PC-3 (cell line): ENCODE results near the gene TPK1. TPM values are rescaled to one million over a fixed set of nuclear protein-coding genes. Genes with fewer than 3 reads are reported as not detected.

Source experiments
- ATAC-seq: fragments of 200-7000 bp; cut with Tn5 transposase; 2 replicates; pipeline ENCODE4 v1.9.1; 2020; ENCODE audit warnings: mild to moderate bottlenecking, moderate library complexity
- BruUV-seq: library from RNA; stranded (reverse); fragments of 400-500 nt; replicated peaks from 2 replicates; lab custom pipeline; 2021; lab: Mats Ljungman, UMichigan
- CTCF ChIA-PET: fragments of 300-600 bp; sonication (Branson Sonifier 250); formaldehyde crosslinking; loops from one replicate; lab custom pipeline; 2022; ENCODE audit warnings: antibody characterized with exemption; lab: Charles Lee
- POLR2A ChIA-PET: fragments of 300-600 bp; sonication (Branson Sonifier 250); formaldehyde crosslinking; loops from one replicate; lab custom pipeline; 2022; ENCODE audit warnings: antibody characterized with exemption; ENCODE audit not compliant: unreplicated experiment; lab: Charles Lee
- DNase-seq: peaks from one replicate; pipeline ENCODE4 v3.0.0-alpha.2; 2015
- H2AFZ ChIP-seq: fragments of 300-600 bp; sonication (generic); 2 replicates; pipeline ENCODE4 v1.6.0; 2016; ENCODE audit warnings: antibody characterized with exemption, low read length
- H3F3A ChIP-seq: fragments of 300-600 bp; sonication (generic); one replicate; pipeline ENCODE4 v1.6.0; 2017; ENCODE audit warnings: antibody characterized with exemption, low read length, control low read depth, mild to moderate bottlenecking; ENCODE audit not compliant: unreplicated experiment
- H3K27ac ChIP-seq: fragments of 300-600 bp; sonication (generic); 2 replicates; pipeline ENCODE4 v1.5.1; 2016; ENCODE audit warnings: mild to moderate bottlenecking, low read length
- H3K27me3 ChIP-seq: fragments of 300-600 bp; sonication (generic); 2 replicates; pipeline ENCODE4 v1.6.1; 2016; ENCODE audit warnings: low read length, mixed read lengths
- H3K36me3 ChIP-seq: fragments of 300-600 bp; sonication (generic); 2 replicates; pipeline ENCODE4 v1.6.1; 2016; ENCODE audit warnings: low read depth, mixed run types, low read length, mixed read lengths
- H3K4me1 ChIP-seq: fragments of 300-600 bp; sonication (generic); 2 replicates; pipeline ENCODE4 v1.5.1; 2016; ENCODE audit warnings: low read length; ENCODE audit not compliant: insufficient read depth
- H3K4me2 ChIP-seq: fragments of 300-600 bp; sonication (generic); 2 replicates; pipeline ENCODE4 v1.6.0; 2016; ENCODE audit warnings: low read length
- H3K4me3 ChIP-seq: fragments of 300-600 bp; sonication (generic); 2 replicates; pipeline ENCODE4 v1.5.1; 2016; ENCODE audit warnings: mild to moderate bottlenecking, low read length, mixed read lengths
- H3K79me2 ChIP-seq: fragments of 300-600 bp; sonication (generic); 2 replicates; pipeline ENCODE4 v1.6.1; 2017; ENCODE audit warnings: low read length, mixed read lengths
- H3K9ac ChIP-seq: fragments of 300-600 bp; sonication (generic); 2 replicates; pipeline ENCODE4 v1.6.0; 2016; ENCODE audit warnings: mild to moderate bottlenecking, low read length
- H3K9me2 ChIP-seq: fragments of 300-600 bp; sonication (generic); replicated peaks from 2 replicates; pipeline ENCODE4 v1.6.1; 2016; ENCODE audit warnings: mixed run types, low read length, mixed read lengths
- H3K9me3 ChIP-seq: fragments of 300-600 bp; sonication (generic); 2 replicates; pipeline ENCODE4 v1.6.1; 2016; ENCODE audit warnings: low read length, mixed read lengths
- H4K20me1 ChIP-seq: fragments of 300-600 bp; sonication (generic); 2 replicates; pipeline ENCODE4 v1.6.1; 2016; ENCODE audit warnings: low read length, mixed read lengths
- EZH2 ChIP-seq: fragments of 300-600 bp; sonication (generic); IDR thresholded peaks from one replicate; pipeline ENCODE4 v1.6.1; 2017; ENCODE audit warnings: antibody characterized with exemption, mild to moderate bottlenecking, low read length; ENCODE audit not compliant: unreplicated experiment
- EZH2phosphoT487 ChIP-seq: fragments of 300-600 bp; sonication (generic); IDR thresholded peaks from 2 replicates; pipeline ENCODE4 v1.6.1; 2018; ENCODE audit warnings: mild to moderate bottlenecking, antibody characterized with exemption, low read length, borderline replicate concordance
- intact Hi-C: fragments of 100-400 bp; cut with micrococcal nuclease; formaldehyde crosslinking; loops from 2 replicates; pipeline ENCODE4 v1.9.0; 2023
- total RNA-seq: library from RNA; depleted of rRNA; stranded (reverse); fragments of >200 nt; gene quantifications from 2 replicates; pipeline ENCODE4 v1.2.3, GENCODE V29; 2014
- TF ChIP-seq, protein P1 (sequence below): fragments of 300-600 bp; sonication (generic); conservative IDR thresholded peaks from 2 replicates; pipeline ENCODE4 v1.5.1; 2017; ENCODE audit warnings: antibody characterized with exemption, low read depth, mild to moderate bottlenecking, low read length

TPK1 gene
- total RNA-seq, 1 experiment from 2014 or later, result 4.5 TPM

- no peak overlapping the region for H3K4me2 ChIP-seq
- TF ChIP-seq, protein P1, sequence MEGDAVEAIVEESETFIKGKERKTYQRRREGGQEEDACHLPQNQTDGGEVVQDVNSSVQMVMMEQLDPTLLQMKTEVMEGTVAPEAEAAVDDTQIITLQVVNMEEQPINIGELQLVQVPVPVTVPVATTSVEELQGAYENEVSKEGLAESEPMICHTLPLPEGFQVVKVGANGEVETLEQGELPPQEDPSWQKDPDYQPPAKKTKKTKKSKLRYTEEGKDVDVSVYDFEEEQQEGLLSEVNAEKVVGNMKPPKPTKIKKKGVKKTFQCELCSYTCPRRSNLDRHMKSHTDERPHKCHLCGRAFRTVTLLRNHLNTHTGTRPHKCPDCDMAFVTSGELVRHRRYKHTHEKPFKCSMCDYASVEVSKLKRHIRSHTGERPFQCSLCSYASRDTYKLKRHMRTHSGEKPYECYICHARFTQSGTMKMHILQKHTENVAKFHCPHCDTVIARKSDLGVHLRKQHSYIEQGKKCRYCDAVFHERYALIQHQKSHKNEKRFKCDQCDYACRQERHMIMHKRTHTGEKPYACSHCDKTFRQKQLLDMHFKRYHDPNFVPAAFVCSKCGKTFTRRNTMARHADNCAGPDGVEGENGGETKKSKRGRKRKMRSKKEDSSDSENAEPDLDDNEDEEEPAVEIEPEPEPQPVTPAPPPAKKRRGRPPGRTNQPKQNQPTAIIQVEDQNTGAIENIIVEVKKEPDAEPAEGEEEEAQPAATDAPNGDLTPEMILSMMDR, result no peak
- no peak for TF ChIP-seq EZH2
- TF ChIP-seq EZH2phosphoT487, result no peak
- no peaks in the 10 kb centered on the region for H3F3A ChIP-seq
- intact Hi-C loops, result no loop called here
- no peak overlapping the region for H3K27ac ChIP-seq
- H3K9me2 ChIP-seq, result no peaks in the 10 kb centered on the region
- POLR2A ChIA-PET, result no interaction called here
- no peak for ATAC-seq
- no peak overlapping the region for H3K4me3 ChIP-seq
- no peaks in the 10 kb centered on the region for H3K27me3 ChIP-seq
- H3K9ac ChIP-seq, result no peak overlapping the region
- H2AFZ ChIP-seq, result no peak overlapping the region
- no peaks in the 10 kb centered on the region for H3K9me3 ChIP-seq
- no peaks in the 10 kb centered on the region for H3K79me2 ChIP-seq
- H4K20me1 ChIP-seq, result no peaks in the 10 kb centered on the region
- CTCF ChIA-PET, result no interaction called here
- H3K4me1 ChIP-seq, result no peaks in the 10 kb centered on the region
- no peak for DNase-seq
- no peaks in the 10 kb centered on the region for H3K36me3 ChIP-seq
- BruUV-seq, result no TSS peak
These were observed 390.3 kb downstream of the TPK1 start for GRCh38 chr7:144445590-144445989.

- no peaks in the 10 kb centered on the region for H3F3A ChIP-seq
- no peaks in the 10 kb centered on the region for H3K36me3 ChIP-seq
- H3K4me1 ChIP-seq, result no peaks in the 10 kb centered on the region
- no peaks in the 10 kb centered on the region for H4K20me1 ChIP-seq
- no peak overlapping the region for H3K4me3 ChIP-seq
- ChIA-PET CTCF (no interaction called here), POLR2A (no interaction called here)
- intact Hi-C loops, result loop anchor here (5.0 kb wide), 2 partner anchors 37 to 302 kb away; partner anchors contain the start of gene NOBOX
- H3K27ac ChIP-seq, result no peak overlapping the region
- no peak for ATAC-seq
- H3K4me2 ChIP-seq, result no peak overlapping the region
- no peak for DNase-seq
- no peaks in the 10 kb centered on the region for H3K9me3 ChIP-seq
- BruUV-seq, result no TSS peak
- TF ChIP-seq EZH2 (no peak), EZH2phosphoT487 (no peak)
- TF ChIP-seq, protein P1, result no peak
- H3K9me2 ChIP-seq, result no peaks in the 10 kb centered on the region
- H3K9ac ChIP-seq, result no peak overlapping the region
- no peaks in the 10 kb centered on the region for H3K79me2 ChIP-seq
- H3K27me3 ChIP-seq, result no peaks in the 10 kb centered on the region
- no peak overlapping the region for H2AFZ ChIP-seq
These were observed 396.1 kb downstream of the TPK1 start for GRCh38 chr7:144439717-144440205.

GRCh38 chr7:144438759-144439158 is 397.1 kb downstream of the TPK1 start:
- Histone ChIP-seq H3K4me2 (no peak overlapping the region), H3K27me3 (0 out of 2 replicates have a peak, but pooled peaks cover 3% of the 10 kb centered on the region), H3K27ac (no peak overlapping the region), H3K4me3 (no peak overlapping the region), H3K9me3 (no peaks in the 10 kb centered on the region), H3K9ac (no peak overlapping the region), H3K36me3 (no peaks in the 10 kb centered on the region), H3K9me2 (no peaks in the 10 kb centered on the region), H3K79me2 (no peaks in the 10 kb centered on the region), H3F3A (no peaks in the 10 kb centered on the region), H2AFZ (no peak overlapping the region), H4K20me1 (no peaks in the 10 kb centered on the region), H3K4me1 (no peaks in the 10 kb centered on the region)
- TF ChIP-seq EZH2phosphoT487 (no peak), EZH2 (no peak)
- TF ChIP-seq, protein P1, result no peak
- ChIA-PET POLR2A (no interaction called here), CTCF (no interaction called here)
- DNase-seq (no peak), ATAC-seq (no peak)
- intact Hi-C loops, result loop anchor here (5.0 kb wide), 2 partner anchors 36 to 301 kb away; partner anchors contain the start of gene NOBOX
- no TSS peak for BruUV-seq
